Trophoblast cell (in vitro differentiated cells and primary cell): ENCODE data around the gene TUBA4A.
A peak's percentile ranks its signal among the peaks of the same experiment; 100 is the strongest.

Source experiments
- DNase-seq, 2 donors: peaks; one replicate each; pipeline ENCODE4 v3.0.0-alpha.2; 2016
- H2AFZ ChIP-seq: 2 replicates; pipeline ENCODE4 v1.6.1; 2013; ENCODE audit warnings: low read length, moderate library complexity, mild to moderate bottlenecking; ENCODE audit not compliant: insufficient read depth, poor library complexity
- H2AK5ac ChIP-seq: 2 replicates; pipeline ENCODE4 v1.6.1; 2013; ENCODE audit warnings: mild to moderate bottlenecking, low read length
- H2BK120ac ChIP-seq: 2 replicates; pipeline ENCODE4 v1.6.1; 2013; ENCODE audit warnings: low read length, mild to moderate bottlenecking, moderate library complexity; ENCODE audit not compliant: insufficient read depth, poor library complexity
- H2BK12ac ChIP-seq: 2 replicates; pipeline ENCODE4 v1.6.1; 2013; ENCODE audit warnings: mild to moderate bottlenecking, low read length, moderate library complexity
- H2BK5ac ChIP-seq: 2 replicates; pipeline ENCODE4 v1.6.1; 2013; ENCODE audit warnings: low read length, low read depth, moderate library complexity, mild to moderate bottlenecking; ENCODE audit not compliant: poor library complexity
- H3K14ac ChIP-seq: 2 replicates; pipeline ENCODE4 v1.6.1; 2013; ENCODE audit warnings: mild to moderate bottlenecking, low read length
- H3K18ac ChIP-seq: 2 replicates; pipeline ENCODE4 v1.6.1; 2013; ENCODE audit warnings: mild to moderate bottlenecking, low read length
- H3K23ac ChIP-seq: 2 replicates; pipeline ENCODE4 v1.6.1; 2013; ENCODE audit warnings: low read length
- H3K27ac ChIP-seq: 2 replicates; pipeline ENCODE4 v1.5.1; 2013; ENCODE audit warnings: low read depth, mild to moderate bottlenecking, inconsistent platforms, low read length, moderate library complexity
- H3K27me3 ChIP-seq: 2 replicates; pipeline ENCODE4 v1.6.1; 2013; ENCODE audit warnings: inconsistent platforms, mild to moderate bottlenecking, low read length, moderate library complexity; ENCODE audit not compliant: insufficient read depth
- H3K36me3 ChIP-seq, 2 experiments: 1 replicate in 1 of 2; 2 replicates in 1 of 2; pipeline ENCODE4 v1.6.1; 2013; ENCODE audit warnings: low read length in 2 of 2, mild to moderate bottlenecking in 2 of 2, moderate library complexity in 1 of 2; ENCODE audit not compliant: insufficient read depth in 2 of 2, control insufficient read depth in 1 of 2
- H3K4ac ChIP-seq: 2 replicates; pipeline ENCODE4 v1.6.1; 2013; ENCODE audit warnings: low read depth, mild to moderate bottlenecking, low read length, moderate library complexity
- H3K4me1 ChIP-seq, 2 experiments: 1 replicate in 1 of 2; 2 replicates in 1 of 2; pipeline ENCODE4 v1.6.1; 2013; ENCODE audit warnings: low read length in 2 of 2, mild to moderate bottlenecking in 2 of 2, moderate library complexity in 1 of 2; ENCODE audit not compliant: insufficient read depth in 2 of 2, control insufficient read depth in 1 of 2
- H3K4me2 ChIP-seq: 2 replicates; pipeline ENCODE4 v1.6.1; 2013; ENCODE audit warnings: inconsistent platforms, mild to moderate bottlenecking, low read length, moderate library complexity
- H3K4me3 ChIP-seq: 2 replicates; pipeline ENCODE4 v1.5.1; 2013; ENCODE audit warnings: mild to moderate bottlenecking, low read depth, low read length, inconsistent platforms
- H3K79me1 ChIP-seq: one replicate; pipeline ENCODE4 v1.6.1; 2013; ENCODE audit warnings: low read length
- H3K79me2 ChIP-seq: 2 replicates; pipeline ENCODE4 v1.6.1; 2013; ENCODE audit warnings: low read length, mild to moderate bottlenecking; ENCODE audit not compliant: control insufficient read depth, insufficient read depth, poor library complexity
- H3K9ac ChIP-seq: 2 replicates; pipeline ENCODE4 v1.6.1; 2013; ENCODE audit warnings: mild to moderate bottlenecking, low read length
- H3K9me3 ChIP-seq: 2 replicates; pipeline ENCODE4 v1.6.1; 2013; ENCODE audit warnings: low read depth, mild to moderate bottlenecking, control low read depth, inconsistent platforms, low read length; ENCODE audit not compliant: insufficient read depth
- H4K12ac ChIP-seq: 2 replicates; pipeline ENCODE4 v1.6.1; 2013; ENCODE audit warnings: low read depth, mild to moderate bottlenecking, low read length, moderate library complexity
- H4K8ac ChIP-seq: 2 replicates; pipeline ENCODE4 v1.6.1; 2013; ENCODE audit warnings: low read depth, mild to moderate bottlenecking, low read length, moderate library complexity
- H4K91ac ChIP-seq: one replicate; pipeline ENCODE4 v1.6.1; 2013; ENCODE audit warnings: low read depth, mild to moderate bottlenecking, low read length, moderate library complexity
- WGBS: extraction: QIAGEN DNeasy Blood & Tissue Kit; methylation state at CpG from one replicate; pipeline ENCODE4 v1.1.7; 2013; ENCODE audit warnings: missing lambda C conversion rate; ENCODE audit not compliant: insufficient read length, insufficient coverage; ENCODE audit errors: extremely low coverage; 5-methylcytosine and 5-hydroxymethylcytosine counted together

TUBA4A gene

GRCh38 chr2:219245899-219246230, 7.9 kb downstream of the TUBA4A start:
- Histone ChIP-seq H3K4me1 (peaks cover 12 to 17% of the 10 kb centered on the region in 2 experiments), H2BK5ac (no peak overlapping the region), H3K9ac (peak overlapping the region; percentile 97), H4K91ac (peak overlapping the region; percentile 75), H3K36me3 (peaks cover 8 to 13% of the 10 kb centered on the region in 2 experiments), H3K79me2 (peaks cover 4% of the 10 kb centered on the region), H2BK120ac (peak overlapping the region; percentile 50), H3K4ac (peak overlapping the region; percentile 81), H2AFZ (peak overlapping the region; percentile 50), H3K27ac (peak overlapping the region; percentile 42), H4K8ac (peak overlapping the region; percentile 93), H3K18ac (peak overlapping the region; percentile 97), H3K14ac (peak overlapping the region; percentile 81), H3K23ac (no peak overlapping the region), H4K12ac (peak overlapping the region; percentile 82), H3K9me3 (no peaks in the 10 kb centered on the region), H3K27me3 (no peaks in the 10 kb centered on the region), H2AK5ac (peak overlapping the region; percentile 67), H3K79me1 (peaks cover 9% of the 10 kb centered on the region), H2BK12ac (no peak overlapping the region), H3K4me2 (peak overlapping the region; percentile 68), H3K4me3 (peak overlapping the region; percentile 96)
- WGBS, result no CpG with 5 or more reads among the region's 10 CpGs
- DNase-seq, result no peak

GRCh38 chr2:219245148-219245898, 8.4 kb downstream of the TUBA4A start, which contains the start of the genes GLB1L and STK16:
GLB1L (minus strand) TSS chr2:219245444; CDS start chr2:219243573, 1,871 bp downstream.
STK16 (plus strand) TSS chr2:219245479; CDS start chr2:219246000, 521 bp downstream.
- Histone ChIP-seq H2BK5ac (peak within 1 kb of the TSS; percentile 68), H3K27me3 (no peaks in the 10 kb centered on the region), H3K9me3 (no peaks in the 10 kb centered on the region), H3K4me1 (peaks cover 12 to 17% of the 10 kb centered on the region in 2 experiments), H4K91ac (peak within 1 kb of the TSS; percentile 78), H4K8ac (peak within 1 kb of the TSS; percentile 93), H3K4me3 (peak within 1 kb of the TSS; percentile 96), H3K27ac (peak within 1 kb of the TSS; percentile 42), H2BK120ac (peak within 1 kb of the TSS; percentile 50), H3K79me2 (peaks cover 4% of the 10 kb centered on the region), H3K23ac (no peak within 1 kb of the TSS), H3K18ac (peak within 1 kb of the TSS; percentile 97), H3K4ac (peak within 1 kb of the TSS; percentile 81), H4K12ac (peak within 1 kb of the TSS; percentile 82), H2BK12ac (no peak within 1 kb of the TSS), H3K4me2 (peak within 1 kb of the TSS; percentile 68), H2AK5ac (peak within 1 kb of the TSS; percentile 67), H3K9ac (peak within 1 kb of the TSS; percentile 97), H2AFZ (peak within 1 kb of the TSS; percentile 50), H3K79me1 (peaks cover 9% of the 10 kb centered on the region), H3K14ac (peak within 1 kb of the TSS; percentile 81), H3K36me3 (peaks cover 8 to 13% of the 10 kb centered on the region in 2 experiments)
- no CpG with 5 or more reads among the region's 46 CpGs for WGBS
- DNase-seq, result peak; percentile 95 to 97

GRCh38 chr2:219244789-219245147, 8.9 kb downstream of the TUBA4A start:
- peak overlapping the region; percentile 96 for H3K4me3 ChIP-seq
- no peaks in the 10 kb centered on the region for H3K9me3 ChIP-seq
- no peaks in the 10 kb centered on the region for H3K27me3 ChIP-seq
- WGBS, result no CpG with 5 or more reads among the region's 6 CpGs
- peak overlapping the region; percentile 30 for H3K9ac ChIP-seq
- peak overlapping the region; percentile 93 for H4K8ac ChIP-seq
- peak overlapping the region; percentile 42 for H2AFZ ChIP-seq
- peaks cover 12 to 17% of the 10 kb centered on the region in 2 experiments for H3K4me1 ChIP-seq
- H3K79me2 ChIP-seq, result peaks cover 4% of the 10 kb centered on the region
- H3K23ac ChIP-seq, result no peak overlapping the region
- H4K12ac ChIP-seq, result peak overlapping the region; percentile 79
- DNase-seq, result no peak
- H3K14ac ChIP-seq, result peak overlapping the region; percentile 36
- peaks cover 9% of the 10 kb centered on the region for H3K79me1 ChIP-seq
- no peak overlapping the region for H2BK12ac ChIP-seq
- peak overlapping the region; percentile 78 for H4K91ac ChIP-seq
- no peak overlapping the region for H2BK5ac ChIP-seq
- no peak overlapping the region for H2BK120ac ChIP-seq
- peaks cover 8 to 13% of the 10 kb centered on the region in 2 experiments for H3K36me3 ChIP-seq
- H3K4ac ChIP-seq, result no peak overlapping the region
- peak overlapping the region; percentile 68 for H3K4me2 ChIP-seq
- H2AK5ac ChIP-seq, result no peak overlapping the region
- H3K27ac ChIP-seq, result no peak overlapping the region
- H3K18ac ChIP-seq, result peak overlapping the region; percentile 39

- Histone ChIP-seq H3K4me3 (no peak overlapping the region), H2BK5ac (no peak overlapping the region), H2BK120ac (no peak overlapping the region), H2AK5ac (no peak overlapping the region), H3K27ac (no peak overlapping the region), H3K9me3 (no peaks in the 10 kb centered on the region), H3K4me2 (no peak overlapping the region), H3K27me3 (no peaks in the 10 kb centered on the region), H2AFZ (no peak overlapping the region), H3K79me2 (peaks cover 4% of the 10 kb centered on the region), H4K8ac (no peak overlapping the region), H3K4ac (no peak overlapping the region), H2BK12ac (no peak overlapping the region), H3K18ac (no peak overlapping the region), H3K23ac (no peak overlapping the region), H3K36me3 (peaks cover 8 to 11% of the 10 kb centered on the region in 2 experiments), H3K79me1 (peaks cover 9% of the 10 kb centered on the region), H3K9ac (no peak overlapping the region), H4K12ac (no peak overlapping the region), H4K91ac (no peak overlapping the region), H3K14ac (no peak overlapping the region), H3K4me1 (peaks cover 4 to 7% of the 10 kb centered on the region in 2 experiments)
- WGBS, result no CpG with 5 or more reads among the region's 28 CpGs
- peak in 1 of 2 donors; percentile 14 for DNase-seq
Observed at GRCh38 chr2:219243291-219243761, 10.4 kb downstream of the TUBA4A start.
